ENCODE measurements around the gene PITX2. TPM values are rescaled to one million over a fixed set of nuclear protein-coding genes. Genes with fewer than 3 reads are reported as not detected.

Gene PITX2
- 0.37 and 0.89 TPM in 2 replicates for total RNA-seq

GRCh38 chr4:110622841-110623717 is at the start of gene PITX2:
Gene PITX2 (minus strand): TSS chr4:110623077. CDS start chr4:110622460, 617 bp downstream.

Other genes starting within 250 kb of the PITX2 start
- 0.12 and 0.22 TPM in 2 replicates for gene ENPEP, start 146.9 kb downstream of the PITX2 start, total RNA-seq

Measured in uterine smooth muscle cell (primary cell).